Small intestine (tissue), 16 donors: ENCODE data around the gene LDLRAD3. TPM values are rescaled to one million over a fixed set of nuclear protein-coding genes. Genes with fewer than 3 reads are reported as not detected.

Experiments used
- DNase-seq, 2 donors: peaks; one replicate each; pipeline versions ENCODE4 v3.0.0 to v3.0.0-alpha.2; 2013
- FAIRE-seq: peaks from 2 replicates; lab custom pipeline; 2012; peaks lifted over from hg19 to GRCh38; lab: Jason Lieb, UNC
- H3K27ac ChIP-seq, 3 donors: one replicate each; pipeline ENCODE4 v1.5.1; 2013; ENCODE audit warnings: low read length in 2 of 3, mild to moderate bottlenecking in 2 of 3, control low read depth in 1 of 3, inconsistent platforms in 1 of 3, low read depth in 1 of 3, moderate library complexity in 1 of 3
- H3K27me3 ChIP-seq, 3 donors: one replicate each; pipeline ENCODE4 v1.6.1; 2013; ENCODE audit warnings: low read length in 3 of 3, inconsistent platforms in 1 of 3; ENCODE audit not compliant: control insufficient read depth in 3 of 3, insufficient read depth in 3 of 3
- H3K36me3 ChIP-seq, 3 donors: one replicate each; pipeline ENCODE4 v1.6.1; 2013; ENCODE audit warnings: low read length in 3 of 3, inconsistent platforms in 1 of 3, low read depth in 1 of 3, mild to moderate bottlenecking in 1 of 3, moderate library complexity in 1 of 3; ENCODE audit not compliant: control insufficient read depth in 3 of 3, insufficient read depth in 2 of 3
- H3K4me1 ChIP-seq, 3 donors: one replicate each; pipeline ENCODE4 v1.6.1; 2013; ENCODE audit warnings: low read length in 2 of 3, inconsistent platforms in 1 of 3, low read depth in 1 of 3, mild to moderate bottlenecking in 1 of 3, moderate library complexity in 1 of 3; ENCODE audit not compliant: control insufficient read depth in 3 of 3, insufficient read depth in 2 of 3
- H3K4me3 ChIP-seq, 3 donors: one replicate each; pipeline ENCODE4 v1.5.1; 2013; ENCODE audit warnings: low read length in 3 of 3, control low read depth in 1 of 3, inconsistent platforms in 1 of 3, low read depth in 1 of 3, mild to moderate bottlenecking in 1 of 3, moderate library complexity in 1 of 3
- H3K9me3 ChIP-seq, 2 donors: one replicate each; pipeline ENCODE4 v1.6.1; 2013; ENCODE audit warnings: low read depth in 1 of 2, low read length in 1 of 2; ENCODE audit not compliant: control insufficient read depth in 2 of 2, insufficient read depth in 1 of 2
- WGBS, 3 donors: extraction: QIAGEN DNeasy Blood & Tissue Kit; methylation state at CpG; one replicate each; pipeline ENCODE4 v1.1.7; 2013; 5-methylcytosine and 5-hydroxymethylcytosine counted together
- long read RNA-seq, 10 donors: transcript quantifications; one replicate each; lab custom pipeline, GENCODE V29; 2026
- polyA plus RNA-seq, 4 donors: library from polyadenylated mRNA; stranded (reverse) in 3 of 4; unstranded in 1 of 4; fragments of 200-250 nt in 3 of 4; fragments of 120-200 nt in 1 of 4; gene quantifications; one replicate each; pipeline versions ENCODE4 v1.2.1 to v1.2.3, GENCODE V29; 2013
- donor health status: healthy with polysubstance abuse.
- donor health status: control.
- donor health status: control.
- donor health status: Bipolar disorder and iron deficiency.
- donor health status: healthy.

LDLRAD3 gene, protein sequence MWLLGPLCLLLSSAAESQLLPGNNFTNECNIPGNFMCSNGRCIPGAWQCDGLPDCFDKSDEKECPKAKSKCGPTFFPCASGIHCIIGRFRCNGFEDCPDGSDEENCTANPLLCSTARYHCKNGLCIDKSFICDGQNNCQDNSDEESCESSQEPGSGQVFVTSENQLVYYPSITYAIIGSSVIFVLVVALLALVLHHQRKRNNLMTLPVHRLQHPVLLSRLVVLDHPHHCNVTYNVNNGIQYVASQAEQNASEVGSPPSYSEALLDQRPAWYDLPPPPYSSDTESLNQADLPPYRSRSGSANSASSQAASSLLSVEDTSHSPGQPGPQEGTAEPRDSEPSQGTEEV
- polyA plus RNA-seq, result 1 to 10 TPM in 2 of 4 donors, under 1 TPM in 2; 0.22 to 6.9 (median 3.5) TPM
- long read RNA-seq, donor 1, partial matches to known transcripts, result 0 of 1 reads
- long read RNA-seq, donor 1, other reads (novel, unspliced or antisense), result 0 of 1 reads
- long read RNA-seq, donor 2, result 0 reads
- long read RNA-seq, donor 3, partial matches to known transcripts, result 0 of 1 reads
- long read RNA-seq, donor 3, other reads (novel, unspliced or antisense), result 0 of 1 reads
- long read RNA-seq, donor 4, result 0 reads
- long read RNA-seq, donor 5, result 0 reads
- long read RNA-seq, donor 6, partial matches to known transcripts, result 14 of 15 reads
- long read RNA-seq, donor 6, other reads (novel, unspliced or antisense), result 0 of 15 reads
- long read RNA-seq, donor 7, result 0 reads
- long read RNA-seq, donor 8, result 0 reads
- long read RNA-seq, donor 9, result 0 reads
- long read RNA-seq, donor 10, partial matches to known transcripts, result 0 of 1 reads
- long read RNA-seq, donor 10, other reads (novel, unspliced or antisense), result 0 of 1 reads

DNA sequence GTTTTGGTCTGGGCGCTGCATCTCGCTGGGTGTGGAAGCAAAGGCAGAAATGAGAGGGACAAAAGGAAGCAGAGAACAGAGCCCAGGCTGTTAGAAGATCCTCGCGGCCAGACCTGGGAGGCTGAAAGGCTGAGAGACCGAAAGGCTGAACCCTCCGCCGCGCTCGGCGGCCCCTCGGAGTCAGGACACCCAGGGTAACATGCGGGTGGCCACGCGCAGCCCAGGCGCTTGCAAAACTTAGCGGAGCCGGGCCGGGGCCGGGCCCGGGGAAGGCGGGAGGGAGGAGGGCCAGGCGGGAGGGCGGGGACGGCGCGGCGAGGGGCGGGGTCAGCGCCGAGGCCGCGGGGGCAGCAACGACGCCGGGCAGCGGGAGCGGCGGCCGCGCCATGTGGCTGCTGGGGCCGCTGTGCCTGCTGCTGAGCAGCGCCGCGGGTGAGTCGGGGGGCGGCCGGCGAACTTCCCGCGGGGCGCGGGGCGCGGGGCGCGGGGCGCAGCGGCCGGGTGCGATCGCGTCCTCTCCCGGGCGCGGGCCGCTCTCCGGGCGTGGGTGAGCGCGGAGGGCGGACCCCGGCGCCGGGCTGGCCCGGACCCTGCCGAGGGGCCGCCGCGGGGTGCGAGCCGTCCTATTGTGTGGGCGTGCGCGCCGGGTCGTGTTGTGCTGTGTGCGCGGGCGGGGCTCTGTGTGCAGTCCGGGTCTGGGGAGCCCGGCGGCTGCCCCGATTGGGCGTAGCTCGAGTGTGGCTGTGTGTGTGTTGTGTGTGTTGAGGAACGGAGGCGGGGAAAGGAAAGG is at the start of gene LDLRAD3:
TSS of gene LDLRAD3 (plus strand) at position 350 of the 790 bp plus-strand sequence. CDS start at position 387, 37 bp downstream.
- DNase-seq, result peak; percentile 53 to 87
- Histone ChIP-seq H3K4me3 (peak within 1 kb of the TSS; percentile 56 to 72 (median 71)), H3K27ac (peak within 1 kb of the TSS in 2 of 3 donors; percentile 40 to 76), H3K27me3 (no peaks in the 10 kb centered on the region), H3K9me3 (no peaks in the 10 kb centered on the region), H3K4me1 (peaks cover 0 to 12% (median 0%) of the 10 kb centered on the region in 3 donors), H3K36me3 (no peaks in the 10 kb centered on the region)
- no peak for FAIRE-seq
- 1% methylated on average over 61 to 97 of the region's 97 CpGs for WGBS, 3 donors

DNA sequence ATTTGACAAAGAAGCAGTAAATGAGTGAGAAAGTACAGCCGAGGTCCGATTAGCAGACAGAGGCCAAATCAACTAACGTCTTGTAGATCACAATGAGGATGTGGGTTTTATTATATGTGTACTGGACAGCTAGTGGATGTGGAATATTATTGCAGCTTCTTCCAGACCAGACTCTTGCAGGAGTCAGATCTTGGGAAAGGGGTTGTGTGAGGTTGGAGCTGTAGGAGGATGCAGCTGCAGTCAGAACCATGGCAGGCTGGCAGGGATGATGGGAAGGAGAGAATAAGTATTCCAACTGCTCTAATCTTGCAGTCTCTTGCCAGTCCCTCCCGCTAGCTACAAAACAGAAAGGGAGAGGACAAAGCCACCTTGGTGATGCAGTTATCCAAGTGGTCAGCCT is 46.8 kb upstream of the LDLRAD3 start:
- Histone ChIP-seq H3K4me1 (peaks cover 0 to 22% (median 0%) of the 10 kb centered on the region in 3 donors), H3K36me3 (no peaks in the 10 kb centered on the region), H3K9me3 (peaks cover 0 to 11% of the 10 kb centered on the region in 2 donors), H3K4me3 (no peak overlapping the region), H3K27me3 (no peaks in the 10 kb centered on the region), H3K27ac (no peak overlapping the region)
- WGBS, 3 donors, result 80 to 94% (median 90%) methylated on average over 4 of the region's 4 CpGs
- DNase-seq, result no peak
- FAIRE-seq, result no peak

DNA sequence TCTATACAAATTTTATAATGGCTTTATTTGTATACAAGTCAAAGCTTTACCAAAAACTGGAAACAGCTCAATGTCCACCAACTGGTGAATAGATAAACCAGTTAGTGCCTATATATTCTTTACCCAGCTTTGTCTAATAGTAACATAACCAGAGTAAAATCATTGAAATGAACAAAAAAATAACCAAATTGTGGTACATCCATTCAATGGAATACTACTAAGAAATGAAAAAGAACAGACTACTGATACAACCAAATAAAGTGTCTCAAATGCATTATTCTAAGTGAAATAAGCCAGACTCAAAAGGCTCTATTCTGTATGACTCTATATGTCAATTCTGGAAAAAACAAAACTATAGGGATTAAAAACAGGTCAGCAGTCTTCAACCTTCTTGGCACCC is 40.9 kb upstream of the LDLRAD3 start:
- Histone ChIP-seq H3K36me3 (no peaks in the 10 kb centered on the region), H3K27me3 (no peaks in the 10 kb centered on the region), H3K4me3 (no peak overlapping the region), H3K4me1 (peaks cover 0 to 2% (median 0%) of the 10 kb centered on the region in 3 donors), H3K9me3 (peaks cover 0 to 6% of the 10 kb centered on the region in 2 donors), H3K27ac (no peak overlapping the region)
- DNase-seq, result no peak
- FAIRE-seq, result no peak

DNA sequence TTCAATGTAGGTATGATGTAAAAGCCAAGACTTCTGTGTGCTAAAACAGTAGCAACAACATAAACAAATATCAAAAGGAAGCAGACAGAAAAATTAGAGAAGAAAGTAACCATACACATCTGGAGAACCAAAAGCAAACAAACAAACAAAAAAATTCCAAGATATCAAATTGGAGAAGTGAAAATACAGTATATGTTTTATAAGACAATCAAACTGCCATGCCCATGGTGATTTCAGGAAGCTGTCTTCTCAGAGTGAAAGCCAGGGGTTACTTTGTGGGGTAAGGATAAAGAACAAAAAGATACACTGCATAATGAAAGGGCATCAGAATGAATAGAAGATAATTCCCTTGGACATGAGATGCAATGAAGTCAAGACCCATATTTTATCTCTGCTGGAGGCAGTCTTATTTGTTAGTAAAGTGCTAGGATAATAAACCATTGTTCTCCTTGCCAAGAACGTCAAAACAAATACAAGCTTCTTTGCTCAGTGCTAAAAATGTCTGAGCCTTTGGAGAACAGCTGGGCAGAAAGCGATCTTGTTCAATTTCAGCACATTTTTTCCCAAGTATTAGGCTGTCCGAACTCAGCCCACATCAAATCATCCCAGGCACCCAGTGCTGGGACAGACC is 38.1 kb upstream of the LDLRAD3 start:
- DNase-seq (no peak), FAIRE-seq (no peak)
- Histone ChIP-seq H3K9me3 (peaks cover 0 to 2% of the 10 kb centered on the region in 2 donors), H3K36me3 (no peaks in the 10 kb centered on the region), H3K4me3 (no peak overlapping the region), H3K4me1 (peaks cover 0 to 6% (median 2%) of the 10 kb centered on the region in 3 donors), H3K27me3 (no peaks in the 10 kb centered on the region), H3K27ac (no peak overlapping the region)
- 13 to 28% (median 23%) methylated on average over 3 of the region's 3 CpGs for WGBS, 3 donors

DNA sequence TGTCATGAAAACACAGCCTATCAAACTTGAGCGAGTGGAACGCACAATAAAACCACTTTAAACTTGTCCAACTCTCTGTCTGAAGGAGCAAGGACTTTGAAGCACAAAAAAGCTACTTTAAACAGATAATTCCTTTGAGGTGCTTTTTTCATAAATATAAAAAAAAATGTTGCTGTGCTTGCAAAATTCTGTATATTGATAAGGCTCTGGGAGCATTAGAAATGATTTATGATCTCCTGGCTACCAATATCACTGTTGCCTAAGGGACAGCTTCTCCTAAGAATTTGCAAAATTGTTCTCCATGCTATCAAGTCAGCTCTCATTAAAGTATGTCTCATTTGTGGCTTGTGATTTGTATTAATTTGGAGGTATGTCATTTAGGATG is 37.6 kb upstream of the LDLRAD3 start:
- Histone ChIP-seq H3K36me3 (no peaks in the 10 kb centered on the region), H3K27ac (no peak overlapping the region), H3K4me1 (peaks cover 0 to 6% (median 2%) of the 10 kb centered on the region in 3 donors), H3K27me3 (no peaks in the 10 kb centered on the region), H3K9me3 (peaks cover 0 to 2% of the 10 kb centered on the region in 2 donors), H3K4me3 (no peak overlapping the region)
- 45 to 52% (median 46%) methylated on average over 2 of the region's 2 CpGs for WGBS, 3 donors
- DNase-seq, result no peak
- no peak for FAIRE-seq

DNA sequence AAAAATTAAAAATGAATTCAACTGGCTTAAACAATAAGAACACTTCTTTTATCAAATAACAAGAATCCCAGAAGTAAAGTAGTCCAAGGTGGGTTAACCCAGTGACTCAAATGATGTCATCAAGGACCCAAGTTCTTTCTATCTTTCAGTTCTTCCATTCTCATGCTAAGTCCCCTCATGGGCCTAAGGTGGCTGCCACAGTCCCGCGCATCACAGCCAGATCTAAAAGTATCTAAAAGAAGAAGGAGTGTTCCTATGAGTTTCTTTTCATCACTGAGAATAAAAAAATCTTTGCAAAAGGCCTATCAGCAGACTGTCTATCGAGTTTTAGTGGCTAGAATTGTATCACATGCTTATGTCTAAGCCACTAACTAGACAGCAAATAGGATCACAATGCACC is 37.2 kb upstream of the LDLRAD3 start:
- WGBS, 3 donors, result 56 to 94% (median 64%) methylated on average over 3 of the region's 3 CpGs
- no peak for FAIRE-seq

DNA sequence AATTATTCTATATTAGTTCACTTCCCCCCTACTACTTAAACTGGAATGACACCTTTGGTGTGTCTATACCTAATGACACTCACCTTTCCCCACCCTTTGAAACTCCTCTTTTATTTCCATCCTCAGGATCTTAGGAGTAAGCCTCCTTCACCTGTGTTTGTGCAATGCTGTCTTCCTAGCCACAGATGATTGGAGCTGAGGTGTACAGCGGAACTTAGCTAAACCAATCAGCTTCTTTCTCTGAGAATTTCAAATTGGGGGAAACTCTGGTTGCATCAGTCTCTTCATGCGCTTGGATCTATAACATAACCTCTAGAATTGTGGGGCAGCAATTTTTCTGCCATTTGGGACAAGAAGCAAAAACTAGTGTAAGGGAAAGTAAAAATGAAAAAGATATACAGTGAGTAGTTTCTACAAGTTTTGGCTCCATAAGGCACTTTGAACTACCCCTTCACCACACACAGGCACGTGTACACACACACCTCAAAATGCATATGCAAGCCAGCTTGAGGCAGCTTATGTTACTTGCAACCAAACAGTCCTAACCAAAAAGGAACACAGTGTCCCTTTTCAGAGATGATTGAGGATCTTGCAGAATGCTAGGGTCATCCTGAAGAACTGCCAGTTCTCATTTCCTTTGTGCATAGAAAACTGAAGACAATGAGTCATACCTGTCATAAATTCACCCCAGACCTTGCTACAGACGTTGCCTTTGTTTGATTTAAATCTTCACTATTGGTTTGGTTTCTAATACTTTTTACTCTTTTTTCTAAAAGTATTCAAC is 36.0 kb upstream of the LDLRAD3 start:
- FAIRE-seq, result no peak
- H3K27ac ChIP-seq, result peak overlapping the region in 2 of 3 donors; percentile 29 to 30

More for the DNA sequence above, 37.2 kb upstream of the LDLRAD3 start:
- peaks cover 0 to 6% (median 2%) of the 10 kb centered on the region in 3 donors for H3K4me1 ChIP-seq
- DNase-seq, result no peak
- H3K4me3 ChIP-seq, result no peak overlapping the region
- H3K9me3 ChIP-seq, result peaks cover 0 to 2% of the 10 kb centered on the region in 2 donors
- no peak overlapping the region for H3K27ac ChIP-seq
- no peaks in the 10 kb centered on the region for H3K36me3 ChIP-seq
- no peaks in the 10 kb centered on the region for H3K27me3 ChIP-seq

More for the DNA sequence above, 36.0 kb upstream of the LDLRAD3 start:
- DNase-seq, result peak; percentile 67 to 68
- Histone ChIP-seq H3K4me1 (peaks cover 0 to 6% (median 2%) of the 10 kb centered on the region in 3 donors), H3K9me3 (peaks cover 0 to 2% of the 10 kb centered on the region in 2 donors), H3K27me3 (no peaks in the 10 kb centered on the region), H3K4me3 (no peak overlapping the region), H3K36me3 (no peaks in the 10 kb centered on the region)
- WGBS, 3 donors, result 26 to 60% (median 30%) methylated on average over 4 of the region's 4 CpGs
